HG02678 (cell line): ENCODE measurements around the gene CCKAR.

Source experiments
- ATAC-seq: cut with Tn5 transposase; IDR thresholded peaks from one replicate; pipeline ENCODE4 v1.9.1; 2021; ENCODE audit warnings: mild to moderate bottlenecking, moderate library complexity; ENCODE audit not compliant: unreplicated experiment

CCKAR gene

DNA sequence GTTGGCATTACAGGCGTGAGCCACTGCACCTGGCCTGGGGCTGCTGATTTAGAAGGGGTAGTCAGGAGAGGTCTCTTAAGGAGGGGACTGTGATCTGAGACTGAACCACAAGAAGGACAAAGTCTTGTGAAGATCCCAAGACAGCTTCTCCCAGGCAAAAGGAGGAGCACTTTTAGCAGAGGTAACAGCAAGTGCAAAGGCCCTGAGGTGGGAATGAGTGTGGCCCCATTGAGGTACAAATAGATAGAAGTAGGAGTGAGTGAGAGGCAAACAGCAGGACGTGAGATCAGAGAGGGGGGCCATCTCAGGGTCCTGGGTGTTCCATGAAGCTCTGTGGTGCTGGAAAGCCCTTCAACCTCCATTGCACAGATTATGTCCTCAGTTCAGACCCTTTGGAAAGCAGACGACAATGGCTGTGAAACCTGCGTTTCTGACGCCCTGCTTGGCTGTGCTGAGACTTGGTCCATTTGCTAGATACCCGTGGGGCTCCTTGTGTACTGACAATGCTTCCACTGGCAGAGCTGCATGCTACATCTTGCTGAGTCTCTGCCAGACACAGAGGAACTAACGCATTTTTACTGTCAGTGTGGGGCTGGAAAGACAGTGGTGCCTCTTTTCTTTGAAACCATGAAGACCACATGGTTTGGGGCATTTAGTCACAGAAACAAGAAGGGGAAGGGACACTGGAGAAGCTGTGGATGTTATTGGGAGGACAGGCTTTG lies 1.3 kb upstream of the CCKAR start:
- ATAC-seq: no peak

DNA sequence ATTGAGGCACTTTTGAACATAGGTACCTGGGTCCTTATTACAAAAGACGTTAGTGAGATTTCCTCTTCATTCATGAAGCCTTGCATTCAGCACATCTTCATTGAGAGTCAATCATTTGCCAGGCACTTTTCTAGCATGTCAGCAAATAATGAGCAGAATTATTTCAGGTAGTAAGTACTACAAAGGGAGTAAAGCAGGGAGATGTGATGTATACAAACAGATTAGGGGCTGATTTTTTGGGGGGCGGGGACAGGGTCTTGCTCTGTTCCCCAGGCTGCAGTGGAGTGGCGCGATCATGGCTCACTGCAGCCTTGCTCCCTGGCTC lies 638 bp upstream of the CCKAR start:
- no peak for ATAC-seq

- no peak for ATAC-seq
Observed at GRCh38 chr4:26489101-26489985, 941 bp downstream of the CCKAR start.

GRCh38 chr4:26485684-26486083 lies 4.6 kb downstream of the CCKAR start:
- ATAC-seq: no peak

DNA sequence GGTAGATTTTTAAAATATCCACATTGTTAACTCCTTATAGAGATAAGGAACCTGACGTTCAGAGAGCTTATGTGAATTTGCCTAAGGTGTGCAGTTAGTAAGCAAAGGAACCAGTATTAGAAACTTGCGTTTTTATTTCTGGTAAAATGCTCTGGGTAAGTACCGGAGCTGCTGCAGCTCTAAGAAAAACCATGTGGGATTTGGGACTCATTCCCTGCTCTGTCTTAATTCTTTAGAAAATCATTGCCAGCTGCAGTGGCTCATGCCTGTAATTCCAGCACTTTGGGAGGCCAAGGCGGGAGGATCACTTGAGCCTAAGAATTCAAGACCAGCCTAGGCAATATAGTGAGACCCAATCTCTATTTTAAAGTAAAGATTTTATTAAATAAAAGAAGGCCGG lies 5.8 kb downstream of the CCKAR start:
- ATAC-seq: no peak

DNA sequence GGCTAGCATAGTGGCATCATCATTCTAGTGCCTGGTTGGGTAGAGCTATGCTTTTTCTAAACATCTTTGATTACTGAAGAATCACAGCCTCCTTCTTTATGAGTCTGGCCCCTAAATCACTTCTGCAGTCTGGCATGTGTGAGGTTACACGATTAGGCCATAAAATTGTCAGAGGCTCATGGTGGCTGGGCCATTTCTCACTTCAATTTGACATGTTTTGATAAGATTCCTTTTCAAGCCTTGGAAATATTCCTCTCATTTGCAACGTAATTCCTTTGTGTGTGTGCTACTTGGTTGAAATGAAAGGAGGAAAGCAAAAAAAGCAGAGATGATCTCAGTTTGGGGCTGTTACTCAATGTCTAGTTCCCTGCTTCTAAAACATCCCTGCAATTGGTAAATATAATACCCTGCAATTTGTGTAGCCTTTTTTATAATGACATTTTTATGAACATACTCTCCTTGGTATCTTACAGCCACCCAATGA lies 6.2 kb downstream of the CCKAR start:
- ATAC-seq: no peak

GRCh38 chr4:26482508-26483462 lies 7.5 kb downstream of the CCKAR start:
- no peak for ATAC-seq

DNA sequence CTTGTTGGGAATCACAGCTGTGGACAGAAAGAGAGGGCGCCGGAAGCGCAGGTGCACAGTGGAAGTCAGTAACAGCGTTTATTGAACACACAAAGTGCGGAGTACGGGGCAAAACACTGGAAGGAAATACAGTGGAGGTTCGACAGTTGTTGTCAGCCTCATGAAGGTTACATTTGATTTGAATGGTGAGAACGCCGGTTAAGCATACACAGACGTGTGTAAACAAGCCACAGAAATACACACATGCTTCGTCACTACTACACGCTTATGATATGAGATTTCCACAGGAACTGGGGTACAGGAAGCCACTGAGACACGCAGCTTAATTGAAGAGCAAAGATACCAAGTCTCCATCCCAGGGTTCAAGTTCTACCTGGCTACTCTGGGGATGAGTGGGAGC lies 12.0 kb downstream of the CCKAR start:
- no peak for ATAC-seq

DNA sequence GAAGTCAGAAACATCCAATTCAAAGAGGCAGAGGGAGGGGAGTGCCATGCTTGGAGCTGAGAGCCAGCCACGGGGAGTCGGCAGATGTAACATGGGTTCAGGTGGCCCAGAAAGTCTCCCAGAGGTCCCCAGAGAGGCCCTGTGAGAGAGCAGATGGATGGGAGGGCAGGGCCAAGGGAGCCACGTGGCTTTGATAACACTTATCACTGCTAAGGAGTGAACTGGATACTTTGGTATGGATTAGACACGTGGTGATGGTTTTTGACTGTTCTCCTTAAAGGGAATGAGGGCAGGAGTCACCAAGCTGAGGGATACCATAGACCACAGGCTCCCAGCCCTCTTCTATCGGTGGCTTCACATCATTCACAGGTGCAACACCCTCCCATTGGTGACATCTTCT lies 13.7 kb downstream of the CCKAR start:
- ATAC-seq: no peak

DNA sequence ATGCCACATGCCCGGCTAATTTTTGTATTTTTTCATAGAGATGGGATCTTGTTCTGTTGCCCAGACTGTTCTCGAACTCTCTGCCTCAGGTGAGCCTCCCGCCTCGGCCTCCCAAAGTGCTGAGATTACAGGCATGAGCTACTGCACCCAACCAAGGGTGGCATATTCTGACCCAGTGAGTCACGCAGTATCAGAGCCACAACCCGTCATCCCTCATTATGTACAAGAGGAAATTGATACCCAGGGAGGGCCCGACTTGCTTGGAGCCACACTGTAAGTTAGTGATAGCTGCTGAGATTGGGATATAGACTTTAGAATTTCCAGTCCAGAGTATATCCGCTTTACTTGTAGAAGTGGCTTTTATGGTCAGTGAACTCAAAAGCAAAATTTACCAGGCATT lies 14.6 kb downstream of the CCKAR start:
- ATAC-seq: no peak

DNA sequence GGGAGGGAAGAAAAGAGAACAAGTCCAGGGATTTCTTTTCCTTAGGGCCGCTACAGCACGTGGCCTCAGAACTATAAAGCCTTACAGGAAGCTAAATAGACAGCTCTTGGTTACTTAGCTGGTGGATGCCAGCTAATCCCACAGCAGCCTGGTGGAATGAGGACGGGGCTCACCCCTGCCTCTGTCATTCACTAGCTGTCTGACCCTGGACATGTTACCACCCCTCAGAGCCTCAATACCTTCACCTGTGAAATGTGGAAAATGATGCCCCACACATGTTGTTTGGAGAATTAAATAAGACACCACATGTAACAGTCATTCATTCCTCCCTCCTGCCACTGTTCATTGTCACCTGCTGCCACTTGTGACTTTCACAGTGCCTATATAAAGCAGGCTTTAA lies 15.7 kb downstream of the CCKAR start:
- ATAC-seq: no peak

DNA sequence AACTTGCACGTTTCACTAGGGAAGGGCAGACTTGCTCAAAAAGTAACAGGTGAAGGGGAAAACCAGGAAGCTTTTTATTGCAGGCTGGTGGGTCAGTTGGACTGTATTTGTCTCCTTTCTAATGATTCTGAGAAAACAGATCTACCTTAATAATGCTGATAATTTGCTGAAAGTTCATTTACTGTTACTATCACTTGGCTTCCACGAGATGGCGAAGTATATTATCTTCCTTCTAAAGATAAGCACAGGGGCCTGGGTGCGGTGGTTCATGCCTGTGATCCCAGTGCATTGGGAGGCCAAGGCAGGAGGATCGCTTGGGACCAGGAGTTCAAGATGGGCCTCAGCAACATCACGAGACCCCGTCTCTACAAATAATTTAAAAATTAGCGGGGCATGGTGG lies 16.4 kb downstream of the CCKAR start:
- no peak for ATAC-seq

DNA sequence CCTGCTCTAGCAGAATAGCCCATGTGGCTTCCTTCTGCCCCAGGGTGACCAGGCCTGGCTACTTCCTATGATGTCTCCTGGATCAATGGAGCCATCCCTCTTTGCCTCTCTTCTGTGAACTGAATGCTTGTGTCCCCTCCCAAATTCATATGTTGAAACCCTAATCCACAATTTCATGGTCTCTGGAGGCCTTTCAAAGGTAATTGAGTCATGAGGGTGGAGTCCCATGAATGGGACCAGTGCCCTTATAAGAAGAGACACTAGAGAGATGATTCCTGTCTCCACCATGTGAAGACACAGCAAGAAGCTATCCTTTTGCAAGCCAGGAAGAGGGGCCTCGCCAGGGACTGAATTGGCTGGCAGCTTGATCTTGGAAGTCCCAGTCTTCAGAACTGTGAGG lies 18.4 kb downstream of the CCKAR start:
- ATAC-seq: no peak

DNA sequence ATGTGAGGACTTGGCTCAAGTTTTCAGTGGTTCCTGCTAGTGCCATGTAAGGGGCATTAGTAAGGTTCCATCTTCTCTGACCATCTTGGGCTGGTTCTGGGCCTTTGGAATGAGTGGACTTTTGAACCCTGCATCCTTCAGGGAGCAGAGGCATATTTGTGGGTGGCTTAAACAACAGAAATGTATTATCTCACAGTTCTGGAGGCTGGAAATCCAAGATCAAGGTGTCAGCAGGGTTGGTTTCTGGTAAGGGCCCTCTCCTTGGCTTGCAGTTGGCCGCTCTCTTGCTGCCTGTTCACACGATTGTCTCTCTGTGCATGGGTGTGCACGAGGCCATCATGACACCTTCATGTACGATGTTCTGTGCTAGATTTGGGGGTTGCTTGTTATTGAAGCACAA lies 21.3 kb downstream of the CCKAR start:
- ATAC-seq: no peak

DNA sequence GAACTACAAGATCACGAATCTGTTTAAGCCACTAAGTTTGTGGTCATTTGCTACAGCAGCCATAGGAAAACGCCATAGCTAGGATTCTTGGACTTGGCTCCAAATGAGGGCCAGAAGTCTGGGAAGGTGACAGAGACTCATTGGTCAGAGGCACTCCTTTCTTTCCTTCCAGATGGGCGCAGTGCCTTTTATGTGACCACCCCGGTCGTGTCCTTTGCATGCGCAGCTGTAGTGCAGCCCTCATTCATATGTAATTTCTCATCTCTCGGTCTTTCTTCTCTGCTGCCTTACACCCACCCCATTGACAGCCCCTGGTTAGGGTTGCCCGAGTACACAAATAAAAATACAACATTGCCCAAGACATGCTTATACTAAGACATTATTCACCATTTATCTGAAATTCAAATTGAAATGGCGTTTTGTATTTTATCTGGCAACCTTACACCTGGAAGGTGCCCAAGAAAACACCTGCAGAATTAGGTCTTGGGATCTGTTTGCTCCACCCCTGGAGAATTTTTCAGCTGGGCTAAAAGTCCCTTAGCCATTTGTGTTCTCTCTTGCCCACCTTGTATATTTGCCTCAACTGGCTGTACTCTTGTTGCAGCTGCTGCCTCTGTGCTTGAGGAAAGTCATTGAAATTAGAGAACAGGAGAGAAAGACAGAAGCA lies 21.9 kb downstream of the CCKAR start:
- ATAC-seq: no peak

DNA sequence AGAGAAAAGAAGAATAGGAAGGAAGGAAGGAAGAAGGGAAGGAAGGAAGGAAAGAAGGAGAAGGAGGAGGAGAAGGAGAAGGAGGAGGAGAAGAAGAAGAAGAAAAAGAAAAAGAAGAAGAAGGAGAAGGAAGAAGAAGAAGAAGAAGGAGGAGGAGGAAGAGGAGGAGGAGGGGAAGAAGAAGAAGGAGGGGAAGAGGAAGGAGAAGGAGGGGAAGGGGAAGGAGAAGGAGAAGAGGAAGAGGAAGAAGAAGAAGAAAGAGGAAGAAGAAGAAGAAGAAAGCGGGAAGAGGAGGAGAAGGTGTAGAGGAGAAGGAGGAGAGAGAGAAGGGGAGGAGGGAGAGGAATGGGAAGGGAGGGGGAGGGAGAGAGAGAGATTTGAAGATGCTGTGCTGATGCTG lies 22.6 kb downstream of the CCKAR start:
- ATAC-seq: no peak

DNA sequence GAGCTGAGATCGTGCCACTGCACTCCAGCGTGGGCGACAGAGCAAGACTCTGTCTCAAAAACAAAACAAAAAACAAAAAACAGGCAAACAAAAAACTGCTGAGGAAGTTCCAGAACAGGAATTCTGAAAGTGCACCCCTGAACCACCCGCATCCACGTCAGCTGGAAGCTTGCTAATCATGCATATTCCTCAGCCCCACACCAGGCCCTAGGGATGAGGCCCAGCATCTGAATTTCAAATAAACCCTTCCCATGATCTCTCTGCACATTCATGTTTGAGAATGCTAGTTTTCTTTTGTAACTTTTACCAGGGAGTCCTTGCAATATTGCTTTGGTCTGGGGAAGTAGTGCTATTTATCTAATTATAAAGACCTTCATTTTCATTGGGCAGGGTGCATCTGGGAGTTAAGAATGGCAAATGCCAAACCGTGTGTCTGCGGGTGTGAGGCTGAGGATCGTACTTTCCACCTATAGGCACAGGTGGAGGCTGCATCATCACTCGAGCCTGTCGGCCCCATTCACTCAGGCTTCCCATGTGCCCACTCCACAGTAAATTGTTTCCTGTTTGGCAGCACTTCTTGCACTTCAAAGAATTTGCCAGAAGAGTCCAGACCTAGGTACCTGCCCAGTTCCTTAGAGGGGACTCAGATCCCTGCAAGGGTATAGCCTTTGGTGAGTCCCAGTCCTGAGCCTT lies 23.6 kb downstream of the CCKAR start:
- ATAC-seq: no peak

DNA sequence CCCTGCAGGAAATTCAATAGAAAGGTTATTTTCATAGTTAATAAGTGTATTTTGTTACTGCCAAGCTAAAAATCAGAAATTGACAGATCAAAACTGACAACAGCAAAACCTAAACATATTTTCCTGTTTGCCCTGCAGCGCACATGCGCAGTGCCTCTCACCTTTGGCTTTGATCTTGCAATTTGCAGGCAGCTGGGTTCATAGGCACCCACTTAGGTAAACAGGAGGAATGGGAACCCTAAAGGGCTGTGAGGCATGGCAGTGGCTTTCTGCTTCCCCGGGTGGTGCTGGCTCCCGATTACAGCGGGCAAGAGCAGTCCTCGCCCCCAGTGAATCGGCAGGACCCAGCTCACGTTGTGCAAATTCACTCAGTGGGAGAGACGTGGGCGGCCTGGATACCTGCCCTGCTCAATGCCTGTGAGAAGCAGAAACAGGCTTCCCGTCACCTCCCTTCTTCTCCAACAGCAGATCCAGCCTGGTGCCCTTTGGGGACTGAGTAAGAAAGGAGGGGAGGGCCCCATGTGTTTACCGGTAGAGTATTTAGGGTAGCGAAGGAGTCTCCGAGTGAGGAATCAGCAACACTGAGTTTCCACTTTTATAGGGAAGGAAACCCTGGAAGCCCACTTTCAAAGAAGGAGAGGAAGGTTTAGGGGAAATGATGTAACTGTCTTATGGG lies 25.7 kb downstream of the CCKAR start:
- ATAC-seq: no peak

DNA sequence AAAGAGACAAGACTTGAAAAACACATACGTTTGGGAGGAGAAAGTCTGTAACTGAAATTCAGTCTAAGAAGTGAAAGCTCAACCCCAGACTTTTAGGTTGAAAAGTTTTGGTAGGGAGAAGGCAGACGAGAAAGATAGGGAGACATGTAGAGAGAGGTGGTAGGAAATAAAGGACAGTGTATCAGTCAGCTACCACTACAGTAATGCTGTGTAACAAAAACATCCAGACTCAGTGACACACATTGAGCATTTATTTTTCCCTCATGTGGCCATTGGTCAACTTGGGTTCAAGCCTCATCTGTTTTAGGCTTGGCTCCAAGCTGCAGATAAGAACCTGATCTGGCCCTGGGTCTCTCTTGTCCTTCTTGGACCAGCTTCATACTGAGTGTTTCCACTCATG lies 26.9 kb downstream of the CCKAR start:
- no peak for ATAC-seq

DNA sequence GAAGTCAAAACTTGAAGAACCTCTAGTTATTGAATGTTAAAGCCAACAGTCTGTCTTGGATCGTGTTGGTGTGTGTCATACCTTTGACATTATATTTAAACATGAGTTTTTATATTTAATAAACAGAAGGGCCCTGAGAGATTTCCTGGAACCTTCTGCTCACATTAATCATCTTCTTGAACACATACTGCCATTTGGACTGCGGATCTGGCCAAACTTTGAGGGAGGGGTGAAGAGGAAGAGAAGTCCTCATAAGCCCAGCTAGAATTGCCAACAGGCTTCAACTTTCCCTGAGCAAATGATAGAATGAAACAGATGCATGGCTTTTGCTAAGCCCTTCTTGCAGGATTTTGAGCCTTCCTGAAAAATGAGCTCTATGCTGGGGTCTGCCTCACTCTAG lies 27.4 kb downstream of the CCKAR start:
- no peak for ATAC-seq
